Endothelial cell of umbilical vein (primary cell): Measurements from ENCODE around the gene MEGF10. TPM values are rescaled to one million over a fixed set of nuclear protein-coding genes. Genes with fewer than 3 reads are reported as not detected.

Source experiments
- BruUV-seq: library from RNA; stranded (reverse); fragments of 400-500 nt; replicated peaks from 2 replicates; lab custom pipeline; 2021; lab: Mats Ljungman, UMichigan
- CTCF ChIA-PET: fragments of 300-600, 350-600 bp; sonication (Branson Sonifier 250); formaldehyde crosslinking; loops from one replicate; lab custom pipeline; 2021; ENCODE audit warnings: antibody characterized with exemption, inconsistent platforms; lab: Charles Lee
- POLR2A ChIA-PET: fragments of 300-600, 350-600 bp; sonication (Branson Sonifier 250); formaldehyde crosslinking; loops from one replicate; lab custom pipeline; 2021; ENCODE audit warnings: antibody characterized with exemption, inconsistent platforms; lab: Charles Lee
- DNase-seq: peaks from one replicate; pipeline ENCODE4 v3.0.0-alpha.2; 2011; ENCODE audit warnings: low read depth, low spot score
- FAIRE-seq: peaks from 2 replicates; lab custom pipeline; 2011; peaks lifted over from hg19 to GRCh38; lab: Jason Lieb, UNC
- H2AFZ ChIP-seq: 2 replicates; pipeline ENCODE4 v1.6.0; 2012; ENCODE audit warnings: low read depth, low read length, control low read depth, inconsistent platforms
- H3K27ac ChIP-seq: 2 replicates; pipeline ENCODE4 v1.5.1; 2011; ENCODE audit warnings: low read depth, mild to moderate bottlenecking, control low read depth, low read length, moderate library complexity; ENCODE audit not compliant: insufficient read depth
- H3K27me3 ChIP-seq, 2 experiments: 2 replicates each; pipeline versions ENCODE4 v1.6.0 to v1.6.1; 2011; ENCODE audit warnings: low read length in 2 of 2, mixed read lengths in 1 of 2; ENCODE audit not compliant: control insufficient read depth in 2 of 2, insufficient read depth in 2 of 2
- H3K36me3 ChIP-seq, 2 experiments: 2 replicates in 1 of 2; 3 replicates in 1 of 2; pipeline ENCODE4 v1.5.1; 2011; ENCODE audit warnings: low read length in 2 of 2, mild to moderate bottlenecking in 1 of 2, moderate library complexity in 1 of 2; ENCODE audit not compliant: control insufficient read depth in 2 of 2, insufficient read depth in 2 of 2; ENCODE audit errors: extremely low read depth in 1 of 2
- H3K4me1 ChIP-seq: 3 replicates; pipeline ENCODE4 v1.5.1; 2011; ENCODE audit warnings: mild to moderate bottlenecking, low read length; ENCODE audit not compliant: control insufficient read depth, insufficient read depth; ENCODE audit errors: extremely low read depth
- H3K4me2 ChIP-seq: 2 replicates; pipeline ENCODE4 v1.6.1; 2011; ENCODE audit warnings: low read length, control low read depth, mixed read lengths; ENCODE audit not compliant: insufficient read depth
- H3K4me3 ChIP-seq, 3 experiments: fragments of 200-600 bp in 1 of 3; sonication (generic), shearing (Covaris generic) in 1 of 3; replicated peaks in 1 of 3; 2 replicates each; pipeline ENCODE4 v1.5.1; 2011 to 2016; ENCODE audit warnings: control low read depth in 3 of 3, low read length in 3 of 3, mild to moderate bottlenecking in 2 of 3, inconsistent platforms in 1 of 3, low read depth in 1 of 3, moderate library complexity in 1 of 3; ENCODE audit not compliant: insufficient read depth in 1 of 3
- H3K79me2 ChIP-seq: 2 replicates; pipeline ENCODE4 v1.6.0; 2012; ENCODE audit warnings: low read length, inconsistent platforms; ENCODE audit not compliant: control insufficient read depth, insufficient read depth
- H3K9ac ChIP-seq: replicated peaks from 2 replicates; pipeline ENCODE3; 2011; ENCODE audit warnings: low read length, control low read depth; ENCODE audit not compliant: insufficient read depth; ENCODE audit errors: extremely low read depth
- H3K9me1 ChIP-seq: replicated peaks from 3 replicates; pipeline ENCODE4 v1.6.0; 2011; ENCODE audit warnings: mild to moderate bottlenecking, low read length; ENCODE audit not compliant: control insufficient read depth, insufficient read depth; ENCODE audit errors: extremely low read depth
- H3K9me3 ChIP-seq: replicated peaks from 2 replicates; pipeline ENCODE4 v1.5.1; 2012; ENCODE audit warnings: low read length, inconsistent platforms; ENCODE audit not compliant: control insufficient read depth, insufficient read depth
- H4K20me1 ChIP-seq: replicated peaks from 2 replicates; pipeline ENCODE3; 2011; ENCODE audit warnings: mild to moderate bottlenecking, low read length; ENCODE audit not compliant: control insufficient read depth, insufficient read depth; ENCODE audit errors: extremely low read depth
- EZH2 ChIP-seq: IDR thresholded peaks from 2 replicates; pipeline ENCODE4 v1.6.1; 2012; ENCODE audit warnings: borderline replicate concordance, low read depth, mild to moderate bottlenecking, moderate library complexity, low read length, inconsistent platforms; ENCODE audit not compliant: severe bottlenecking
- FOS ChIP-seq: IDR thresholded peaks from 2 replicates; pipeline ENCODE4 v1.6.1; 2011; ENCODE audit warnings: mild to moderate bottlenecking, low read length, moderate library complexity, borderline replicate concordance; ENCODE audit not compliant: insufficient read depth
- GATA2 ChIP-seq: IDR thresholded peaks from 2 replicates; pipeline ENCODE4 v1.7.0; 2011; ENCODE audit warnings: low read depth, mild to moderate bottlenecking, moderate library complexity, mixed read lengths, low read length; ENCODE audit not compliant: insufficient read length, insufficient read depth
- JUN ChIP-seq: IDR thresholded peaks from 2 replicates; pipeline ENCODE4 v1.6.1; 2011; ENCODE audit warnings: borderline replicate concordance, low read depth; ENCODE audit not compliant: insufficient read length, insufficient read depth
- MYC ChIP-seq: IDR thresholded peaks from one replicate; pipeline ENCODE4 v1.6.1; 2011; ENCODE audit warnings: mild to moderate bottlenecking, low read depth, low read length
- POLR2A ChIP-seq: IDR thresholded peaks from 2 replicates; pipeline ENCODE4 v1.6.1; 2012; ENCODE audit warnings: low read depth, mild to moderate bottlenecking, control low read depth, low read length
- POLR2AphosphoS5 ChIP-seq: IDR thresholded peaks from 2 replicates; pipeline ENCODE4 v1.6.1; 2012; ENCODE audit warnings: low read depth, mild to moderate bottlenecking, control low read depth, low read length, moderate library complexity; ENCODE audit not compliant: insufficient read depth
- dilution Hi-C: fragments of 300-500 bp; cut with MboI; formaldehyde crosslinking; loops from one replicate; pipeline ENCODE4 v1.15.0; 2019; ENCODE audit warnings: low sequenced_read_pairs; ENCODE audit not compliant: extremely low pct_ligation_motif_present
- intact Hi-C: fragments of 100-400 bp; cut with micrococcal nuclease; formaldehyde crosslinking; loops from one replicate; pipeline ENCODE4 v1.10.0; 2022
- polyA plus RNA-seq, 4 experiments: library from polyadenylated mRNA; depleted of rRNA in 3 of 4; stranded (reverse) in 3 of 4; unstranded in 1 of 4; fragments of >200 nt; gene quantifications; 2 replicates each; pipeline versions ENCODE4 v1.2.1 to v1.2.3, GENCODE V29; 2011 to 2012; ENCODE audit warnings: missing spikeins in 1 of 4
- total RNA-seq: library from RNA; stranded (reverse); gene quantifications from 2 replicates; pipeline ENCODE4 v1.2.3, GENCODE V29; 2021
- TF ChIP-seq, protein P1 (sequence below), 2 donors: IDR thresholded peaks; 1 replicate in 1 of 2; 2 replicates in 1 of 2; pipeline ENCODE4 v1.5.1; 2011; ENCODE audit warnings: low read length in 2 of 2, mild to moderate bottlenecking in 2 of 2, moderate library complexity in 2 of 2, control low read depth in 1 of 2, inconsistent platforms in 1 of 2, low read depth in 1 of 2; ENCODE audit not compliant: insufficient read depth in 1 of 2; ENCODE audit errors: extremely low read depth in 1 of 2
- TF ChIP-seq, protein P2 (sequence below): IDR thresholded peaks from 2 replicates; pipeline ENCODE4 v1.6.1; 2011; ENCODE audit not compliant: insufficient read depth, insufficient read length

MEGF10 gene
- total and polyA plus RNA-seq, 2 donors (not counting 3 experiments of a cell fraction or from before 2014, with no cell fraction given) = 0.30 to 1.00 TPM

DNA sequence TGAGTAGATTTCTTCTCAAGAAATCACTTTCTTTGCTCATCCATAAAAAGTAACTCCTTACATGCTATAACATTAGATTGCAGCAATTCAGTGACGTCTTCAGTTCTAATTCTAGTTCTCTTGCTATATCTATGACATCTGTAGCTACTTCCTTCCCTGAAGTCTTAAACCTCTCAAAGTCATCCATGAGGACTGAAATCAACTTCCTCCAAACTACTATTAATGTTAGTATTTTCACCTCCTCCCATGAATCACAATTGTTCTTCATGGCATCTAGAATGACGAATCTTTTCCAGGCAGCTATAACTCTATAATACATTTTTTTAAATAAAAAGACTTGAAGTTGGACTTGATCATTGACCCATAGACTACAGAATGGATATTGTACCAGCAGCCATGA is 180.6 kb downstream of the MEGF10 start:
- ChIA-PET CTCF (interaction anchor here (0.8 to 3.4 kb wide), 3 partner anchors 16 to 22 kb away, joined by 3 to 20 read pairs (median 6); no protein-coding TSS in a partner anchor), POLR2A (no interaction called here)
- Histone ChIP-seq H3K4me3 (no peak overlapping the region), H3K36me3 (no peaks in the 10 kb centered on the region), H3K79me2 (no peaks in the 10 kb centered on the region), H3K9me1 (no peaks in the 10 kb centered on the region), H3K4me1 (no peaks in the 10 kb centered on the region), H2AFZ (no peak overlapping the region), H3K27ac (no peak overlapping the region), H3K9me3 (no peaks in the 10 kb centered on the region), H3K9ac (no peak overlapping the region), H3K27me3 (no peaks in the 10 kb centered on the region), H4K20me1 (no peaks in the 10 kb centered on the region), H3K4me2 (no peak overlapping the region)
- dilution Hi-C loops = no loop called here
- BruUV-seq = no TSS peak
- FAIRE-seq (no peak), DNase-seq (peak; percentile 26)
- TF ChIP-seq POLR2A (no peak), POLR2AphosphoS5 (no peak), EZH2 (no peak), MYC (no peak), FOS (peak; percentile 29), JUN (no peak), GATA2 (peak; percentile 10)
- TF ChIP-seq, protein P1, sequence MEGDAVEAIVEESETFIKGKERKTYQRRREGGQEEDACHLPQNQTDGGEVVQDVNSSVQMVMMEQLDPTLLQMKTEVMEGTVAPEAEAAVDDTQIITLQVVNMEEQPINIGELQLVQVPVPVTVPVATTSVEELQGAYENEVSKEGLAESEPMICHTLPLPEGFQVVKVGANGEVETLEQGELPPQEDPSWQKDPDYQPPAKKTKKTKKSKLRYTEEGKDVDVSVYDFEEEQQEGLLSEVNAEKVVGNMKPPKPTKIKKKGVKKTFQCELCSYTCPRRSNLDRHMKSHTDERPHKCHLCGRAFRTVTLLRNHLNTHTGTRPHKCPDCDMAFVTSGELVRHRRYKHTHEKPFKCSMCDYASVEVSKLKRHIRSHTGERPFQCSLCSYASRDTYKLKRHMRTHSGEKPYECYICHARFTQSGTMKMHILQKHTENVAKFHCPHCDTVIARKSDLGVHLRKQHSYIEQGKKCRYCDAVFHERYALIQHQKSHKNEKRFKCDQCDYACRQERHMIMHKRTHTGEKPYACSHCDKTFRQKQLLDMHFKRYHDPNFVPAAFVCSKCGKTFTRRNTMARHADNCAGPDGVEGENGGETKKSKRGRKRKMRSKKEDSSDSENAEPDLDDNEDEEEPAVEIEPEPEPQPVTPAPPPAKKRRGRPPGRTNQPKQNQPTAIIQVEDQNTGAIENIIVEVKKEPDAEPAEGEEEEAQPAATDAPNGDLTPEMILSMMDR (IDR thresholded peaks at IDR 0.05; ENCODE audit: extremely low read depth in 1 of 2, insufficient read depth in 1 of 2, low read depth in 1 of 2, low read length in 2 of 2) = no peak
- TF ChIP-seq, protein P2, sequence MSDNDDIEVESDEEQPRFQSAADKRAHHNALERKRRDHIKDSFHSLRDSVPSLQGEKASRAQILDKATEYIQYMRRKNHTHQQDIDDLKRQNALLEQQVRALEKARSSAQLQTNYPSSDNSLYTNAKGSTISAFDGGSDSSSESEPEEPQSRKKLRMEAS = no peak
- intact Hi-C loops = no loop called here
